KBM-7 (cell line): ENCODE results near the gene ATP4A.
"Not testable (repeated sequence)": the region's sequence is repeated elsewhere in the genome, so short reads cannot be mapped to it uniquely, and the experiment has no call there.

ENCODE experiments used
- DNase-seq: peaks from one replicate; pipeline ENCODE4 v3.0.0-alpha.2; 2015
- in situ Hi-C: fragments of 300-500 bp; cut with MboI; formaldehyde crosslinking; loops from 2 replicates; pipeline ENCODE4 v1.14.3; 2020; ENCODE audit warnings: low sequenced_read_pairs, low pct_unique_long_range_greater_than_20kb, mixed read lengths

Gene ATP4A

DNA sequence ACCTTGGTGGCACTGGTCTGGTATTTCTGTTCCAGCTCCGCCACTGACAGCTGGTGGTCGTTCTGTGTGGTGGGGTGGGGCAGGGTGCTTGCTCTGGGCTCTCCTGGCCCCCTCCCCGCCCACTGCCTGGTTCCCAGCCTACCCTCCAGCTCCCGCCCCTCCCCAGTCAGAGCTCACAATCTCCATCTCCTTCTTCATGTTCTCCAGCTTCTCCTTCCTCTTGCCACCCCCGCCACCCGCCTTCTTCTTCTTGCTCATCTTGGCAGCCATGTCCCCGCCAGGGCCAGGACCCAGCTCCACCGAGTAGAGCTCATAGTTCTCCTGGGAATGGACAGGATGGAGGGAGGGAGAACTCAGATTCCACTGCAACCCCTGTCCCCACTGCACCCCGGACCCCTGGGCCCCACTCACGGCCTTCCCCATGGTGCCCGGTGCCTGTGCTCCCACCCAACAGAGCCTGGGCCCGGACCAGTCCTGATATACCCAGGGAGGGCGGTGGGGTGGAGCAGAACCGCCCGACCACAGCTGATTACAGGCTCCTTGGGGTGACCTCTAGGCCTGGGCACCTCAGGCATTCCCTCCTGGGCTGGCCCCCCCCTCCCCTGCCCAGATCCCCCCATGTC, at the start of gene ATP4A:
TSS of gene ATP4A (minus strand) at position 452 of the 623 bp plus-strand sequence. CDS start at position 423, 29 bp downstream.
- no peak for DNase-seq
- in situ Hi-C loops: no loop called here

DNA sequence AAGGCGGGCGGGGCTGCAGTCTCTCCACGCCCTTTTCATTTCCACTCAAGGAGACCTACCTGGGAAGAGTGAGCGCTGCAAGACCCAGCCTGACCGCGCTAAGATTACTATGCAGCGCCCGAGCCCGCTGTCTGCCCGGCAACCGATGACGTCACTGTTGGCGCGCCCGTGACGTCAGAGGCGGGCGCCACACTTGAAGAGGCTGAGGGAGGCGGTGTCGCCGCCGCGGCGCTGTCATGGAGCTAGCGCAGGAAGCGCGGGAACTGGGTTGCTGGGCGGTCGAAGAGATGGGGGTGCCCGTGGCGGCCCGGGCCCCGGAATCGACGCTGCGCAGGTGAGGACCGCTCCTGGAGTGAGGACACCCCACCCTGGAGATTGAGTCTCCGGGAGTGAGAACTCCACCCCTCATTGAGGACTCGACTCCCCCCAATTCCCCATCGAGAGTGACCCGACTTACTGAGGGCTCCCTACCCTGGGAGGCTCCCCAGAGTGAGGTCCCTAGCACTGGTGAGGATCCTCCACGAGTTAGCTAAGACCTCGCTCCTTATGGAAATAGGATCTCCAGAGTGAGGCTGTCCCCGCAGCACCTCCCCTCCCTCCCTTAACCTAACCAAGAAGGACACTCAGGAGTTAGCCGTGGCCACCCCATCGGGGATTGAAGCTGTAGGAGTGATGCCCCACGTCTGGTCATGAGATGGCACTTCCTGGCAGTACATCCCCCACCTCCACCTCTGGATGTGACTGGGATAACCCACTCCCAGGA, 49.3 kb upstream of the ATP4A start, which contains the start of gene HAUS5:
TSS of gene HAUS5 (plus strand) at position 177 of the 763 bp plus-strand sequence. CDS start at position 237, 60 bp downstream.
- in situ Hi-C loops: no loop called here
- peak; percentile 98 for DNase-seq

GRCh38 chr19:35612224-35612558, 48.7 kb upstream of the ATP4A start:
- in situ Hi-C loops: no loop called here

DNA sequence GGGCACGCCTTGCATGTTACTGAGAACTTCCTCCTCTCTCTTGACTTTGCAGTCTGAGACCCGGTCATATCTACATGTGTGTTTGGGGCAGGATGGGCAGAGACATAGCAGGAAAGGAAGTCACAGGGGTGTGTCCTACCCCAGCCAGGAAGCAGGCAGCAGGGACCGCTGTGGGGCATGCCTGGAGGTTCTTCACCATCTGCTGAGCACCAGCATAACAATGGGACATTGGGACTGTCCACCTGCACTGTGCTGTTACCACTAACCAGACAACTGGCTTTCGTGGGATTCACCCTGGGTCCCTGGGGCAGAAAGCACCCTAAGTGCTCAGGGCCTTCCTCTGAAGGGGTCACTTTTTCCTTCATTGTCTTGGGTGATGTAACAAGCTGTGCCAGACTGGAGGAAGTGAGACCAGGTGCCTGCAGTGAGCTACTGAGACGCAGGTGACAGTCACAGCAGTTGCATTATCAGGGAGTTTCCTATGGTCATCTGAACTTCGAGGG, 46.4 kb upstream of the ATP4A start:
- in situ Hi-C loops: no loop called here
- peak; percentile 42 for DNase-seq

More at GRCh38 chr19:35612224-35612558, 48.7 kb upstream of the ATP4A start:
- no peak for DNase-seq

GRCh38 chr19:35608251-35608650, 44.8 kb upstream of the ATP4A start:
- in situ Hi-C loops: no loop called here
- DNase-seq: no peak

- in situ Hi-C loops: no loop called here
- no peak for DNase-seq
Measured at GRCh38 chr19:35607661-35608060, 44.2 kb upstream of the ATP4A start.

DNA sequence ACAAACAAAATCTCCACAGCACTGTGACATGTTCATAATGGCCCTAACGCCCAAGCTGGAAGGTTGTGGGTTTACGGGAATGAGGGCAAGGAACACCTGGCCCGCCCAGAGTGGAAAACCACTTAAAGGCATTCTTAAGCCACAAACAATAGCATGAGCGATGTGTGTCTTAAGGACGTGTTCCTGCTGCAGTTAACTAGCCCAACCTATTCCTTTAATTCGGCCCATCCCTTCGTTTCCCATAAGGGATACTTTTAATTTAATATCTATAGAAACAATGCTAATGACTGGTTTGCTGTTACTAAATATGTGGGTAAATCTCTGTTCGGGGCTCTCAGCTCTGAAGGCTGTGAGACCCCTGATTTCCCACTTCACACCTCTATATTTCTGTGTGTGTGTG, 43.7 kb upstream of the ATP4A start:
- DNase-seq, in situ Hi-C loops: not testable (repeated sequence)

DNA sequence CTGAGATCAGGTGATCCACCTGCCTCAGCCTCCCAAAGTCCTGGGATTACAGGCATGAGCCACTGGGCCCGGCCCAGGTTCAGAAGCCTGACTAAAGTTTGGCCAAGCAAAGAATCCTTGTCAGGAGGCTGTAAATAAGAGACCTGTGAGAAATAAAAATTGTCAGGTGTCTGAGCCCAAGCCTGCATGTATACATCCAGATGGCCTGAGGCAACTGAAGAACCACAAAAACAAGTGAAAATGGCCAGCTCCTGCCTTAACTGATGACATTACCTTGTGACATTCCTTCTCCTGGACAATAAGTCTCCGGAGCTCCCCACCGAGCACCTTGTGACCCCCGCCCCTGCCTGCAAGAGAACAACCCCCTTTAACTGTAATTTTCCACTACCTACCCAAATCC, 41.0 kb upstream of the ATP4A start:
- in situ Hi-C loops, DNase-seq: not testable (repeated sequence)

DNA sequence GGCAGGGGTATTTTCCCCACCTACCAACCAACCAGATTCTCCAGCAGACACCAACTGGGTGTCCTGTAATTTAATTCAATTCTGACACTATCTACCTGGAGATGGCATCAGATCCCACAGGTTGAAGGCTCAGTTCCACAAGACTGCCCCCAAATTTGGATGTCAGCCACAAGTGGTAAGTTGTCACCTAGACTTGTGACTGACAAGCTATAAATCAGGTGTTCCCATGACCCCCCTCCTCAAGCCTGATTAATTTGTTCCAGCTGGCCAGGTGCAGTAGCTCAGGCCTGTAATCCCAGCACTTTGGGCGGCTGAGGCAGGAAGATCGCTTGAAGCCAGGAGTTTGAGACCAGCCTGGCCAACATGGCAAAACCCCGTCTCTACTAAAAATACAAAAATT, 38.5 kb upstream of the ATP4A start:
- DNase-seq: no peak
- in situ Hi-C loops: no loop called here

DNA sequence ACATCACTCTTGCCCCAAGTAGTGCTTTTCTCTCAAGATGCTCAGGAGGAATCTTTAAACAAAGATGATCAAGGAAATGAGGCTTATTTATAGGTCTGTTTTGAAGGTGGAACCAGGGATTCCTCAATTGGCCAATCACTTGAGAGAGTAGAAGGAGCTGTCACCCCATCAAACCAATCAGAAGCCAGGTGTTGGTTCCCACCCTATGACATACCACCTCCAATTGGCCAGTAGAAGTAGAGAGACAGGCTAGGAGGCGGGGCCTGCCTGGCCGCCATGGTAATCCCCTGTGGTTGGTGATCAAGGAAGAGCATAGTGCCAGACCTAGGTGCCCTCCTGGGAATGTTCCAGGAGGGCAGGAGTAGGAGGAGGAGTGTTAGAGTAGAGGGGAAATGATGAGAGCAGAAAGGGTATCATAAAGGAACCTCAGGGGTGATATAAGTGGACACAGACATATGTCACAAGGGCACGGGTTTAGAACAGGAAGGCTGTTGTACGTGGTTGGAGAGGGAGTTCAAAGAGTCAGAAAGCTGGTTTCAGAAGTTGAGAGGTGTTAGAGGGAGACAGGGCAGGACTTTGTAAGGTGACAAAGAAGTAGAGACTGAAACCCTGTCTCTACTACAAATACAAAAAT, 33.0 kb upstream of the ATP4A start:
- DNase-seq: no peak
- in situ Hi-C loops: no loop called here

DNA sequence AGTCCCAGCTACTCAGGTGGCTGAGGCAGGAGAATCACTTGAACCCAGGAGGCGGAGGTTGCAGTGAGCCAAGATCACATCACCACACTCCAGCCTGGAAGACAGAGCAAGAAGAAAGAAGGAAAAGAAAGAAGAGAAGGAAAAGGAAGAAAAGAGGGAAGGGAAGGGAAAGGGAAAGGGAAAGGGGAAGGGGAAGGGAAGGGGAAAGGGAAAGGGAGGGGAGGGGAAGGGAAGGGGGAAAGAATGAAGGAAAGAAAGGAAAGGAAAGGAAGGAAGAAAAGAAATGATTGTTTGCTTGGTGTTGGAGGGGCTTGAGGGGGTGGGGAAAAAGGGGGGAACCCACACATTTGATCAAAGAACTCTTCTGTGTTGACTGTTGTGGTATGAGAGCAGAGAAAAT, 32.5 kb upstream of the ATP4A start:
- in situ Hi-C loops: no loop called here
- no peak for DNase-seq

DNA sequence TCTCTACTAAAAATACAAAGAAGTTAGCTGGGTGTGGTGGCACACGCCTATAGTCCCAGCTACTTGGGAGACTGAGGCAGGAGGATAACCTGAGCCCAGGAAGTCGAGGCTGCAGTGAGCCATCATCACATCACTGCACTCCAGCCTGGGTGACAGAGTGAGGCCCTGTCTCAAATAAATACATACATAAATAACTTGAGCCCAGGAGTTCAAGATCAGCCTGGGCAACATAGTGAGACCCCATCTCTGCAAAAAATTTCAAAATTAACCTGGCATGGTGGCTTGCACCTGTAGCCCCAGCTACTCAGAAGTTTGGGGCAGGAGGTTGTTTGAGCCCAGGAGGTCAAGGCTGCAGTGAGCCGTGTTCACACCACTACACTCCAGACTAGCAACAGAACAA, 31.6 kb upstream of the ATP4A start:
- DNase-seq, in situ Hi-C loops: not testable (repeated sequence)

- in situ Hi-C loops: no loop called here
- peak; percentile 40 for DNase-seq
Measured at GRCh38 chr19:35592226-35592625, 28.8 kb upstream of the ATP4A start.

DNA sequence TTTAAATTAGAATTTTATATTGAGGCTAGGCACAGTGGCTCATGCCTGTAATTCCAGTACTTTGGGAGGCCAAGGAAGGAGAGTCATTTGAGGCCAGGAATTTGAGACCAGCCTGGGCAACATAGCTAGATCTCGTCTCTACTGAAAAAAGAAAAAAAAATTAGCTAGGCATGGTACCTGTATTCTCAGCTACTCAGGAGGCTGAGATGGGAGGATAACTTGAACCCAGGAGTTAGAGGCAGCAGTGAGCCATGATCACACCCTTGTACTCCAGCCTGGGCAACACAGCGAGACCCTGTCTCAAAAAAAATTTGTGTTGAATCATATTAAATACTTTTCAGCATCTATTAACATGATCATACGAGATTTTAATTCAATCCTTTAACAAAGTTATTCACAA, 27.4 kb upstream of the ATP4A start:
- no peak for DNase-seq
- in situ Hi-C loops: no loop called here

GRCh38 chr19:35587321-35587720, 23.9 kb upstream of the ATP4A start:
- in situ Hi-C loops: no loop called here
- DNase-seq: no peak

- in situ Hi-C loops: no loop called here
Measured at GRCh38 chr19:35585848-35586247, 22.4 kb upstream of the ATP4A start, which contains the start of gene PMIS2. PMIS2 (plus strand) TSS chr19:35586173; CDS start chr19:35586260, 87 bp downstream.

DNA sequence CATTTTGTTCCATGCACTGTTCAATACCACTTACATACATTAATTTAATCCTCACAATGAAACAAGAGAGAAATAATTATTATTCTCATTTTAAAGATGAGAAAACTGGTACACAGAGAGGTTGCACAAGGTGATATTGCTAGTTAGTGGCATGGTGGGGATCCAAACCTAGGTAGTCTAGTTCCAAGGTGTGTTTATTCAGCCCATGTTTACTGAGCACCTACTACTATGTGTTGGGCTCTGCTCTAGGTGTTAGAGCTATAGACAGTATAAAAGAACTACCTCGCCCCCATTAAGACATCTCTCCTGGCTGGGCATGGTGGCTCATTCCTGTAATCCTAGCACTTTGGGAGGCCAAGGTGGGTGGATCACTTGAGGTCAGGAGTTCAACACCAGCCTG, 19.3 kb upstream of the ATP4A start:
- in situ Hi-C loops: no loop called here
- DNase-seq: no peak

More at GRCh38 chr19:35585848-35586247, 22.4 kb upstream of the ATP4A start, which contains the start of gene PMIS2:
- DNase-seq: no peak

GRCh38 chr19:35578707-35579106, 15.2 kb upstream of the ATP4A start:
- DNase-seq: no peak
- in situ Hi-C loops: no loop called here

GRCh38 chr19:35577918-35578317, 14.5 kb upstream of the ATP4A start:
- no peak for DNase-seq
- in situ Hi-C loops: no loop called here

DNA sequence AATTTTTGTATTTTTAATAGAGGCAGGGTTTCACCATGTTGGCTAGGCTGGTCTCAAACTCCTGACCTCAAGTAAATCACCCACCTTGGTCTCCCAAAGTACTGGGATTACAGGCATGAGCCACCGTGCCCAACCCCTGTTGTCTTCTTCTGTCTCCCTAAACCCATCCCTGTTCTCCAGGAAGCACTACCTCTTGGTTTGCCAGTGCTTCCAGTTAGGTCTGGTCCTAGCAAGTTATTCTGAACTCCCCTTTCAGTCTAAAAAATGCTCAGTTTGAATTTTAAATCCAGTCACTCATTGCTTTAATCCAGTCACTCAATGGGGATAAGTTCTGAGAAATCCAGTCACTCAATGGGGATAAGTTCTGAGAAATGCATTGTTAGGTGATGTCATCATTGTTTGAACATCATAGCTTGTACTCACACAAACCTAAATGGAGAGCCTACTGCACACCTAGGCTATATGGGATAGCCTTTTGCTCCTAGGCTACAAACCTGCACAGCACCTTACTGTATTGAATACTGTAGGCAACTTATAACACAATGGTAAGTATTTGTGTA, 8.0 kb upstream of the ATP4A start:
- no peak for DNase-seq
- in situ Hi-C loops: no loop called here
